Progenitor cell of endocrine pancreas (in vitro differentiated cells): ENCODE results near the gene FUZ. TPM values are rescaled to one million over a fixed set of nuclear protein-coding genes. Genes with fewer than 3 reads are reported as not detected.

Source experiments
- DNase-seq: peaks from one replicate; pipeline ENCODE4 v3.0.0; 2021; ENCODE audit warnings: low spot score; ENCODE audit not compliant: unreplicated experiment
- H3K27ac Mint-ChIP-seq: 2 replicates; pipeline ENCODE4 v1.8.0; 2021; ENCODE audit warnings: mild to moderate bottlenecking, moderate library complexity, mixed read lengths
- H3K27me3 Mint-ChIP-seq: 2 replicates; pipeline ENCODE4 v1.8.0; 2021; ENCODE audit warnings: mixed read lengths
- H3K36me3 Mint-ChIP-seq: 2 replicates; pipeline ENCODE4 v1.8.0; 2022; ENCODE audit warnings: mixed read lengths; ENCODE audit not compliant: insufficient read depth
- H3K4me1 Mint-ChIP-seq: 2 replicates; pipeline ENCODE4 v1.8.0; 2021; ENCODE audit warnings: low read depth, mixed read lengths
- H3K4me3 Mint-ChIP-seq: 2 replicates; pipeline ENCODE4 v1.8.0; 2021; ENCODE audit warnings: low read depth, mild to moderate bottlenecking, moderate library complexity, mixed read lengths
- H3K9me3 Mint-ChIP-seq: 2 replicates; pipeline ENCODE4 v1.8.0; 2021; ENCODE audit warnings: low read depth, mixed read lengths
- total RNA-seq: library from RNA; stranded (reverse); gene quantifications from 2 replicates; pipeline ENCODE4 v1.2.1, GENCODE V29; 2021
- TF ChIP-seq, protein P1 (sequence below): fragments of 200-600 bp; sonication (generic); IDR thresholded peaks from one replicate; pipeline ENCODE4 v1.5.0; 2021; ENCODE audit warnings: antibody characterized with exemption, mild to moderate bottlenecking; ENCODE audit not compliant: unreplicated experiment

FUZ gene
- total RNA-seq, 1 donor from 2014 or later: 40.0 TPM

GRCh38 chr19:49852631-49853126 is 39.6 kb upstream of the FUZ start:
- H3K4me1 Mint-ChIP-seq: peaks cover 20% of the 10 kb centered on the region
- H3K36me3 Mint-ChIP-seq: peaks cover 17% of the 10 kb centered on the region
- peaks cover 6% of the 10 kb centered on the region for H3K9me3 Mint-ChIP-seq
- TF ChIP-seq, protein P1, sequence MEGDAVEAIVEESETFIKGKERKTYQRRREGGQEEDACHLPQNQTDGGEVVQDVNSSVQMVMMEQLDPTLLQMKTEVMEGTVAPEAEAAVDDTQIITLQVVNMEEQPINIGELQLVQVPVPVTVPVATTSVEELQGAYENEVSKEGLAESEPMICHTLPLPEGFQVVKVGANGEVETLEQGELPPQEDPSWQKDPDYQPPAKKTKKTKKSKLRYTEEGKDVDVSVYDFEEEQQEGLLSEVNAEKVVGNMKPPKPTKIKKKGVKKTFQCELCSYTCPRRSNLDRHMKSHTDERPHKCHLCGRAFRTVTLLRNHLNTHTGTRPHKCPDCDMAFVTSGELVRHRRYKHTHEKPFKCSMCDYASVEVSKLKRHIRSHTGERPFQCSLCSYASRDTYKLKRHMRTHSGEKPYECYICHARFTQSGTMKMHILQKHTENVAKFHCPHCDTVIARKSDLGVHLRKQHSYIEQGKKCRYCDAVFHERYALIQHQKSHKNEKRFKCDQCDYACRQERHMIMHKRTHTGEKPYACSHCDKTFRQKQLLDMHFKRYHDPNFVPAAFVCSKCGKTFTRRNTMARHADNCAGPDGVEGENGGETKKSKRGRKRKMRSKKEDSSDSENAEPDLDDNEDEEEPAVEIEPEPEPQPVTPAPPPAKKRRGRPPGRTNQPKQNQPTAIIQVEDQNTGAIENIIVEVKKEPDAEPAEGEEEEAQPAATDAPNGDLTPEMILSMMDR: no peak
- H3K4me3 Mint-ChIP-seq: peak overlapping the region; percentile 84
- no peaks in the 10 kb centered on the region for H3K27me3 Mint-ChIP-seq
- H3K27ac Mint-ChIP-seq: peak overlapping the region; percentile 85
- DNase-seq: no peak

- peaks cover 6% of the 10 kb centered on the region for H3K9me3 Mint-ChIP-seq
- H3K36me3 Mint-ChIP-seq: peaks cover 18% of the 10 kb centered on the region
- H3K4me1 Mint-ChIP-seq: peaks cover 20% of the 10 kb centered on the region
- peak overlapping the region; percentile 85 for H3K27ac Mint-ChIP-seq
- DNase-seq: peak; percentile 43
- TF ChIP-seq, protein P1: peak; percentile 9
- peak overlapping the region; percentile 84 for H3K4me3 Mint-ChIP-seq
- H3K27me3 Mint-ChIP-seq: no peaks in the 10 kb centered on the region
Measured at GRCh38 chr19:49851456-49852259, 38.6 kb upstream of the FUZ start.

DNA sequence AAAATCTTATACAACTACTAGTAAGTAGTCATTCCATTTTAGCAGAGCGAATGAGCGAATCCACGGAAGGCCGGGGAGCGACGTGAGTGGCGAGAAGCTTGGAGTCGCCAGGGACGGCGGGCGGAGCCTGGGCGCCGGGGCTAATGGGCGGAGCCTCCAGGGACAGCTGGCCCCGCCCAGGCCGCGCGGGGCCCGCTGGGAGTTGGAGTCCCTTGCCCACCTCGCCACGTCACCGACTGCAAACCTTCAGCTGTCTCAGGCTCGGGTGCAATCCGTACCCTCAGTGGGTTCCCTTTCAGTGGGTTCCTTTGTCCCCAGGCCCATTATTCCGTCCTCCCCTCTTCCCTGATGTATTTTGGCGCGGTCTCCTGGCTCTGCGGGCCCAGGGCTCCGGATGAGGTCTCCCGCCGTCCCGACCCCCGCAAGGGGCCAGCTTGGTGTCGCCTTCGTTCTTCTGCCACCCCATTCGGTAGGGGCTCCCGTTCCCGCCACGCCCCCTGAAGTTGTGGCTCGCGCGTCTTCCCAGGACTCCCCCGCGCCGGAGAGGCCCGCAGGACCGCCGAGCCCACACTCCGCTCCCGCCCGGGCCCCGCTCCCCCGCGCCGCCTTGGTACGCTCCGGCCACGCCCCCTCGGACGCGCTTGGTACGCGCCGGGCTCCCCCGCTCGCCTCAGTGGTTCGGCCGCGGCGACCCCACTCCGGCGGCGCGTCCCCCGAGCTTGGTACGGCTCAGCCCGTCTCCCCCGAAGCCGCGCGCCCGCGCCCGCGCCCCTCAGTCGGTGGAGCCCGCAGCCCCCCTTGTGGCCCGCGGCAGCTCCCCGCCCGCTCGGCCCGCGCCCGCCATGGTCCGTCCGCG is 37.6 kb upstream of the FUZ start, which contains the start of gene PTOV1:
Gene PTOV1, plus strand, starts transcription at position 673 of the 856 bp plus-strand sequence.
- H3K4me3 Mint-ChIP-seq: peak within 1 kb of the TSS; percentile 87
- H3K9me3 Mint-ChIP-seq: peaks cover 6% of the 10 kb centered on the region
- H3K27me3 Mint-ChIP-seq: no peaks in the 10 kb centered on the region
- H3K36me3 Mint-ChIP-seq: peaks cover 21% of the 10 kb centered on the region
- peak within 1 kb of the TSS; percentile 98 for H3K27ac Mint-ChIP-seq
- TF ChIP-seq, protein P1: no peak
- peaks cover 23% of the 10 kb centered on the region for H3K4me1 Mint-ChIP-seq
- peak; percentile 89 for DNase-seq

- Mint-ChIP-seq H3K27ac (peak overlapping the region; percentile 98), H3K36me3 (peaks cover 19% of the 10 kb centered on the region), H3K4me3 (peak overlapping the region; percentile 87), H3K4me1 (peaks cover 26% of the 10 kb centered on the region), H3K9me3 (peaks cover 6% of the 10 kb centered on the region), H3K27me3 (no peaks in the 10 kb centered on the region)
- TF ChIP-seq, protein P1: no peak
- DNase-seq: no peak
Measured at GRCh38 chr19:49850221-49850486, 37.1 kb upstream of the FUZ start.
